Measurements from ENCODE around the gene NXPE4. TPM values are rescaled to one million over a fixed set of nuclear protein-coding genes. Genes with fewer than 3 reads are reported as not detected.

NXPE4 gene
- total and polyA plus RNA-seq, 2 of the 8 experiments (the other 6 are each of a cell fraction or from before 2014, with no cell fraction given), result not detected

- Histone ChIP-seq H3K18ac (ENCODE audit: extremely low read depth, low read length) (no peak overlapping the region), H2AFZ (ENCODE audit: low read length) (peak overlapping the region; percentile 57; the same call in 1 of the 2 replicates), H3K79me1 (ENCODE audit: low read depth, low read length) (no peaks in the 10 kb centered on the region), H3K9me3 (ENCODE audit: insufficient read depth in 2 of 2, low read depth in 1 of 2, low read length in 1 of 2) (no peaks in the 10 kb centered on the region), H2AK5ac (ENCODE audit: low read depth, low read length) (no peak overlapping the region), H3K4me2 (ENCODE audit: insufficient read depth in 1 of 2, low read depth in 2 of 2, low read length in 2 of 2) (no peak overlapping the region), H3K4me3 (ENCODE audit: extremely low read depth in 1 of 4, insufficient read depth in 2 of 4, low read depth in 3 of 4, low read length in 4 of 4) (no peak overlapping the region), H4K91ac (replicated peaks; ENCODE audit: insufficient read length, low read length) (no peak overlapping the region), H2BK5ac (ENCODE audit: low read depth, low read length) (no peak overlapping the region), H3K56ac (replicated peaks; ENCODE audit: insufficient read length, low read depth, low read length) (no peak overlapping the region), H3K36me3 (ENCODE audit: control insufficient read depth in 2 of 4, insufficient read depth in 4 of 4, low read length in 3 of 4) (no peaks in the 10 kb centered on the region), H3K4me1 (replicated peaks in 1 of 4; ENCODE audit: control insufficient read depth in 3 of 4, insufficient read depth in 4 of 4, low read length in 3 of 4) (no peaks in the 10 kb centered on the region), H2BK20ac (ENCODE audit: low read length) (no peak overlapping the region), H2BK12ac (ENCODE audit: low read depth, low read length) (no peak overlapping the region), H3K4ac (replicated peaks; ENCODE audit: insufficient read length, low read depth, low read length) (no peak overlapping the region), H3K79me2 (ENCODE audit: control insufficient read depth in 1 of 2, insufficient read depth in 2 of 2, low read length in 2 of 2) (no peaks in the 10 kb centered on the region), H4K5ac (ENCODE audit: insufficient read length, low read depth, low read length) (no peak overlapping the region), H4K8ac (ENCODE audit: extremely low read depth, insufficient read depth, low read length) (no peak overlapping the region), H3K14ac (ENCODE audit: insufficient read length) (no peak overlapping the region), H3K27ac (ENCODE audit: low read depth, low read length) (no peak overlapping the region), H2BK120ac (replicated peaks; ENCODE audit: low read depth, low read length) (no peak overlapping the region), H3K9ac (replicated peaks in 1 of 4; ENCODE audit: extremely low read depth in 1 of 4, low read depth in 3 of 4, low read length in 3 of 4) (no peak overlapping the region), H4K20me1 (replicated peaks in 1 of 2; ENCODE audit: control insufficient read depth in 1 of 2, insufficient read depth in 2 of 2, low read length in 2 of 2) (no peaks in the 10 kb centered on the region), H3K23ac (ENCODE audit: insufficient read length) (no peak overlapping the region), H2BK15ac (ENCODE audit: low read length) (no peak overlapping the region), H3K27me3 (replicated peaks in 1 of 4; ENCODE audit: control insufficient read depth in 3 of 4, extremely low read depth in 1 of 4, insufficient read depth in 3 of 4, low read length in 3 of 4) (no peaks in the 10 kb centered on the region), H3K23me2 (ENCODE audit: low read depth, low read length) (no peaks in the 10 kb centered on the region)
- 86% methylated on average over 1 of the region's 1 CpG; no CpG with 5 or more reads in 1 of the 2 experiments for WGBS, 2 experiments (ENCODE audit: extremely low coverage in 1 of 2, insufficient coverage in 1 of 2, insufficient read length in 1 of 2, insufficient replicate concordance in 2 of 2, low coverage in 1 of 2, low lambda C conversion rate in 2 of 2, missing lambda C conversion rate in 1 of 2)
- no peak for DNase-seq (ENCODE audit: low read depth in 1 of 2, low spot score in 2 of 2)
- TF ChIP-seq POLR2A (IDR thresholded peaks at IDR 0.05; ENCODE audit: control extremely low read depth in 1 of 2, low read depth in 2 of 2, low read length in 2 of 2), result no peak
- no peak for TF ChIP-seq PHF8 (conservative IDR thresholded peaks at IDR 0.05; ENCODE audit: low read depth, low read length)
- no peak for TF ChIP-seq TCF12 (IDR thresholded peaks at IDR 0.05; ENCODE audit: low read depth, low read length)
- TF ChIP-seq EZH2 (IDR thresholded peaks at IDR 0.05; ENCODE audit: low read depth, low read length, severe bottlenecking), result no peak
- TF ChIP-seq NANOG (IDR thresholded peaks at IDR 0.05; ENCODE audit: insufficient read depth, low read depth, low read length, poor library complexity, severe bottlenecking), result no peak
- TF ChIP-seq SIRT6 (IDR thresholded peaks at IDR 0.05; ENCODE audit: low read length), result no peak
- FAIRE-seq, result no peak
- ChIA-PET POLR2A (ENCODE audit: partially characterized antibody) (interaction anchor here (0.7 kb wide), 1 partner anchor 9 kb away, joined by 3 read pairs; no protein-coding TSS in a partner anchor), CTCF (ENCODE audit: partially characterized antibody) (interaction anchor here (0.7 to 0.9 kb wide), 2 partner anchors 22 to 60 kb away, joined by 3 read pairs; no protein-coding TSS in a partner anchor)
Observed at GRCh38 chr11:114556135-114556534, 39.5 kb downstream of the NXPE4 start.

All from H1 (cell line).